ENCODE data around the gene PIAS1. TPM values are rescaled to one million over a fixed set of nuclear protein-coding genes. Genes with fewer than 3 reads are reported as not detected.

Gene PIAS1
- total and polyA plus RNA-seq, 3 donors from 2014 or later = 57.2 to 87.6 (median 60.5) TPM

- WGBS, 2 donors = 88 to 92% methylated on average over 8 of the region's 8 CpGs
- DNase-seq = no peak
- intact Hi-C loops (cut with DNase I; ENCODE audit: low total_unique reads) = no loop called here
- H3K9me3 ChIP-seq = no peaks in the 10 kb centered on the region
- no peaks in the 10 kb centered on the region for H3K36me3 ChIP-seq (ENCODE audit: low read depth, missing control alignments)
- no peak for TF ChIP-seq POLR2A (IDR thresholded peaks at IDR 0.05)
- TF ChIP-seq CTCF (IDR thresholded peaks at IDR 0.05) = no peak
- H3K4me1 ChIP-seq = peaks cover 26% of the 10 kb centered on the region
- H3K27ac ChIP-seq = no peak overlapping the region
- H3K4me3 ChIP-seq = no peak overlapping the region
- H3K27me3 ChIP-seq = no peaks in the 10 kb centered on the region
Observed at GRCh38 chr15:68195336-68196112, 141.4 kb downstream of the PIAS1 start.

GRCh38 chr15:68196445-68197169 lies 142.5 kb downstream of the PIAS1 start:
- WGBS, 2 donors = 69 to 78% methylated on average over 11 to 17 of the region's 17 CpGs
- Histone ChIP-seq H3K36me3 (ENCODE audit: low read depth, missing control alignments) (no peaks in the 10 kb centered on the region), H3K4me3 (no peak overlapping the region), H3K27ac (no peak overlapping the region), H3K4me1 (peaks cover 37% of the 10 kb centered on the region), H3K9me3 (no peaks in the 10 kb centered on the region), H3K27me3 (no peaks in the 10 kb centered on the region)
- TF ChIP-seq CTCF (IDR thresholded peaks at IDR 0.05) = no peak
- intact Hi-C loops (cut with DNase I; ENCODE audit: low total_unique reads) = no loop called here
- no peak for DNase-seq

GRCh38 chr15:68197170-68197492 lies 143.0 kb downstream of the PIAS1 start:
- TF ChIP-seq CTCF (IDR thresholded peaks at IDR 0.05) (no peak), POLR2A (IDR thresholded peaks at IDR 0.05) (no peak)
- Histone ChIP-seq H3K4me1 (peaks cover 40% of the 10 kb centered on the region), H3K27ac (no peak overlapping the region), H3K36me3 (ENCODE audit: low read depth, missing control alignments) (no peaks in the 10 kb centered on the region), H3K9me3 (no peaks in the 10 kb centered on the region), H3K4me3 (no peak overlapping the region), H3K27me3 (no peaks in the 10 kb centered on the region)
- no peak for DNase-seq
- WGBS, 2 donors = 86 to 90% methylated on average over 8 of the region's 8 CpGs
- intact Hi-C loops (cut with DNase I; ENCODE audit: low total_unique reads) = no loop called here

GRCh38 chr15:68197661-68198437 lies 143.7 kb downstream of the PIAS1 start:
- Histone ChIP-seq H3K9me3 (no peaks in the 10 kb centered on the region), H3K4me3 (no peak overlapping the region), H3K27ac (no peak overlapping the region), H3K27me3 (no peaks in the 10 kb centered on the region), H3K36me3 (ENCODE audit: low read depth, missing control alignments) (no peaks in the 10 kb centered on the region), H3K4me1 (peaks cover 40% of the 10 kb centered on the region)
- 69 to 70% methylated on average over 10 to 11 of the region's 11 CpGs for WGBS, 2 donors
- intact Hi-C loops (cut with DNase I; ENCODE audit: low total_unique reads) = no loop called here
- no peak for DNase-seq
- TF ChIP-seq CTCF (IDR thresholded peaks at IDR 0.05) = no peak
- no peak for TF ChIP-seq POLR2A (IDR thresholded peaks at IDR 0.05)
